ENCODE measurements around the gene SPARC. TPM values are rescaled to one million over a fixed set of nuclear protein-coding genes. Genes with fewer than 3 reads are reported as not detected.

Gene SPARC
- total RNA-seq, 6 donors from 2014 or later, result 234 to 1,553 (median 581) TPM

DNA sequence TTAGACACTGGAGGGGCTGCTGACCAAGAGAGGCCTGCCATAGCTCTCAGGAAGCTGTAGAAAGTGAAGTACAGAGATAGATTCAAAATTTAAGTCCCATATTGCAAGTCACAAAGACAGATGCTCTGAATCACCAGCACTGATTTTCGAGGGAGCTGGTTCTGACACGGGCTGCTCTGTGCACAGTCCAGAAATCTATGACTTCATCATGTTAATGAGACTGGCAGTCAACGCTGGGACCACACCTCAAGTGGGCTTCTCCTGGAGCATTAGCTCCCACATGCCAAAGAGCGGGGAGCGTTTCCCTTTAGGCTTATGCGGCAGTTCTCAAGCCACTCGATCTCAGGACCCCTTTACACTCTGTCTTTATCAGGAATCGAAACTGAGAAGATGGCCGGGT is 61.4 kb downstream of the SPARC start:
- 79 to 81% methylated on average over 9 of the region's 9 CpGs for WGBS, 2 donors
- no peak for ATAC-seq (ENCODE audit: low FRiP score in 2 of 2)
- TF ChIP-seq POLR2A (IDR thresholded peaks at IDR 0.05) (no peak), POLR2AphosphoS5 (IDR thresholded peaks at IDR 0.05) (no peak), EP300 (IDR thresholded peaks at IDR 0.05) (no peak)
- TF ChIP-seq, protein P1, sequence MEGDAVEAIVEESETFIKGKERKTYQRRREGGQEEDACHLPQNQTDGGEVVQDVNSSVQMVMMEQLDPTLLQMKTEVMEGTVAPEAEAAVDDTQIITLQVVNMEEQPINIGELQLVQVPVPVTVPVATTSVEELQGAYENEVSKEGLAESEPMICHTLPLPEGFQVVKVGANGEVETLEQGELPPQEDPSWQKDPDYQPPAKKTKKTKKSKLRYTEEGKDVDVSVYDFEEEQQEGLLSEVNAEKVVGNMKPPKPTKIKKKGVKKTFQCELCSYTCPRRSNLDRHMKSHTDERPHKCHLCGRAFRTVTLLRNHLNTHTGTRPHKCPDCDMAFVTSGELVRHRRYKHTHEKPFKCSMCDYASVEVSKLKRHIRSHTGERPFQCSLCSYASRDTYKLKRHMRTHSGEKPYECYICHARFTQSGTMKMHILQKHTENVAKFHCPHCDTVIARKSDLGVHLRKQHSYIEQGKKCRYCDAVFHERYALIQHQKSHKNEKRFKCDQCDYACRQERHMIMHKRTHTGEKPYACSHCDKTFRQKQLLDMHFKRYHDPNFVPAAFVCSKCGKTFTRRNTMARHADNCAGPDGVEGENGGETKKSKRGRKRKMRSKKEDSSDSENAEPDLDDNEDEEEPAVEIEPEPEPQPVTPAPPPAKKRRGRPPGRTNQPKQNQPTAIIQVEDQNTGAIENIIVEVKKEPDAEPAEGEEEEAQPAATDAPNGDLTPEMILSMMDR (IDR thresholded peaks at IDR 0.05), result no peak

DNA sequence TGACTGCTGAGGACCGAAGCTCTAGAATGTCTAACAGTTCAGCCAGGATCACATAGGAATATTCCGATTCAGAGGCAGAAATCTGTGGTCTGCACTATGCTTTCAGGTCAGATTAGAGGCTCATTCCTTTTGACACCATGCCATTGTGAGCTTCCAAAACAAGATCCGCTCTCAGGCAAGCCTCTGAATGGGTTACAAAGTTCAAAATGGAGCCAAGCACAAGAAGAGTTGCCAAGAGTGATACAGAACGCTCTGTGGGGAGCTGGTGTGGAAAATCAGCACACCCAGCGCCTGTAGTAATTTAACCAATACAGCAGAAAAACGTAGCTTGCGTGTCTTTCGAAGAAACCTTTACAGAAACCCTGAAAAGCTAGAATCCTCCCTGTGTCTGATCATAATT is 62.2 kb downstream of the SPARC start:
- TF ChIP-seq, protein P1 (IDR thresholded peaks at IDR 0.05), result no peak
- TF ChIP-seq POLR2AphosphoS5 (IDR thresholded peaks at IDR 0.05), result no peak
- TF ChIP-seq POLR2A (IDR thresholded peaks at IDR 0.05), result no peak
- TF ChIP-seq EP300 (IDR thresholded peaks at IDR 0.05), result no peak
- Histone ChIP-seq H3K4me3 (no peak overlapping the region), H3K36me3 (no peaks in the 10 kb centered on the region), H3K4me1 (no peaks in the 10 kb centered on the region), H3K27ac (no peak overlapping the region), H3K9me3 (no peaks in the 10 kb centered on the region), H3K27me3 (no peaks in the 10 kb centered on the region)
- 69 to 76% methylated on average over 8 of the region's 8 CpGs for WGBS, 2 donors
- DNase-seq, result no peak
- peak in 1 of 2 donors; percentile 55 for ATAC-seq (ENCODE audit: low FRiP score in 2 of 2)

More for the DNA sequence above, 61.4 kb downstream of the SPARC start:
- Histone ChIP-seq H3K4me3 (no peak overlapping the region), H3K36me3 (no peaks in the 10 kb centered on the region), H3K27me3 (no peaks in the 10 kb centered on the region), H3K4me1 (no peaks in the 10 kb centered on the region), H3K9me3 (no peaks in the 10 kb centered on the region), H3K27ac (no peak overlapping the region)
- DNase-seq, result no peak

DNA sequence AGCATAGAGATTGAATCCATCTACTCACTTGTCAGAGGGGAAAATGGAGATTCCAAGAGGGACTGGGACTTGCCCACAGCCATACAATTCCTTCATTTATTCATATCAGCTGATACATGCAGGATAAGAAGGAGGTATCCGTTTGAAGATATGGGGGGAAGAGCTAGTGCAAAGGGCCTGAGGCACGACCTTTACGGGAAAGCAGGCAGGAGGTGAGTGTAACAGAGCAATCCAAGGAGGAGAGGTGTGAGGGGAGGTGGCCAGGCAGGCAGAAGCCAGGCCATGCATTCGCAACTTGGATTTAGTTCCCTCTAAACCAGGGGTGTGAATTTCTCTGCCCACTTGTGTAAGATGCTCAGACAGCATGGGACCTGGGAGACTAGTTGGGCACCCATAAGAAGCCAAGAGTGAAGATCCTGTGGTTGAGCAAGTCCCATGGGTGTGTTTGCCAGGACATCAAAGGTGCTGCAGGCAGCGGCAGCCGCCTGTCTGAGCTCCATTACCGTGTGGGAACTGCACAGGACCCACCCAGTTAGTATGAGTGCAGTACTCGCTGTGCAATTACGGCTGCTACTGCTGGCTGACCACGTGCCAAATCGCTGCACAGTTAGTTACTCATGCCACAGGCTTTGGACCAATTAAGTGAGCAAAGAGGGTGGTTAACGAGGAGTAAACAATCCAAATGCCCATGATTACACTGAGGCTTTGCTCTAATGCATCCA is 64.2 kb downstream of the SPARC start:
- Histone ChIP-seq H3K36me3 (no peaks in the 10 kb centered on the region), H3K27ac (no peak overlapping the region), H3K4me1 (no peaks in the 10 kb centered on the region), H3K27me3 (no peaks in the 10 kb centered on the region), H3K9me3 (no peaks in the 10 kb centered on the region), H3K4me3 (no peak overlapping the region)
- TF ChIP-seq EP300 (IDR thresholded peaks at IDR 0.05), result no peak
- TF ChIP-seq, protein P1 (IDR thresholded peaks at IDR 0.05), result no peak
- no peak for TF ChIP-seq POLR2AphosphoS5 (IDR thresholded peaks at IDR 0.05)
- TF ChIP-seq POLR2A (IDR thresholded peaks at IDR 0.05), result no peak
- ATAC-seq (ENCODE audit: low FRiP score in 2 of 2) (no peak), DNase-seq (peak in 1 of 2 donors; percentile 10)
- WGBS, 2 donors, result 80 to 81% methylated on average over 12 of the region's 12 CpGs

DNA sequence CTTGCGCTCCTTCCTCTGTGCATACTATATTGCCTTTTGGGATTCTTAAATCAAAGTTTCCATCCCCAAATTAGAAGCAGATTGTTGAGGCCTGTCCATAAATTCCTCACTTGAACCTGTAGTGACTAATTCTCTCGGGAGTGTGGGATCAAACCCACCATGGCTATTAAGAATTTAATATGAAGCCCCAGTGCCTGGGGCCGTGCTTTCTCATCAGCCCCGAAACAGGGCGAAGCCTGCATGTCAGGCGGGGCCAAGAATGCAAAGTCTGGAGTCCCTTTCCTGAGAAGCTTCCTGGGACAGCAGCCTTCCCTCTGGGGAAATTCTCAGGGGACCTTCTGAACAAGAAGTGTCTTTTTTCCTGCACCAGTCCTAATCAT is 66.3 kb downstream of the SPARC start:
- Histone ChIP-seq H3K36me3 (no peaks in the 10 kb centered on the region), H3K27me3 (no peaks in the 10 kb centered on the region), H3K4me3 (no peak overlapping the region), H3K9me3 (no peaks in the 10 kb centered on the region), H3K27ac (no peak overlapping the region), H3K4me1 (no peaks in the 10 kb centered on the region)
- DNase-seq (no peak), ATAC-seq (ENCODE audit: low FRiP score in 2 of 2) (no peak)
- TF ChIP-seq POLR2A (IDR thresholded peaks at IDR 0.05) (no peak), EP300 (IDR thresholded peaks at IDR 0.05) (no peak), POLR2AphosphoS5 (IDR thresholded peaks at IDR 0.05) (no peak)
- TF ChIP-seq, protein P1 (IDR thresholded peaks at IDR 0.05), result no peak
- WGBS, 2 donors, result 81 to 89% methylated on average over 6 of the region's 6 CpGs
